Chondrocyte (in vitro differentiated cells): ENCODE data around the gene DNASE1L3. TPM values are rescaled to one million over a fixed set of nuclear protein-coding genes. Genes with fewer than 3 reads are reported as not detected.
"Not testable (repeated sequence)": the region's sequence is repeated elsewhere in the genome, so short reads cannot be mapped to it uniquely, and the experiment has no call there.

Experiments used
- DNase-seq: peaks from one replicate; pipeline ENCODE4 v3.0.0; 2021; ENCODE audit warnings: mixed read lengths, low spot score
- H3K27ac Mint-ChIP-seq: one replicate; pipeline ENCODE4 v1.8.0; 2021; ENCODE audit warnings: mild to moderate bottlenecking, moderate library complexity, mixed read lengths; ENCODE audit not compliant: unreplicated experiment
- H3K27me3 Mint-ChIP-seq: 2 replicates; pipeline ENCODE4 v1.8.0; 2021; ENCODE audit warnings: low read depth, mixed read lengths
- H3K36me3 Mint-ChIP-seq: 2 replicates; pipeline ENCODE4 v1.8.0; 2021; ENCODE audit warnings: low read depth, mixed read lengths
- H3K4me1 Mint-ChIP-seq: 2 replicates; pipeline ENCODE4 v1.8.0; 2021; ENCODE audit warnings: low read depth, mild to moderate bottlenecking, mixed read lengths
- H3K4me3 Mint-ChIP-seq: one replicate; pipeline ENCODE4 v1.8.0; 2021; ENCODE audit warnings: mild to moderate bottlenecking, moderate library complexity, mixed read lengths; ENCODE audit not compliant: unreplicated experiment
- H3K9me3 Mint-ChIP-seq: 2 replicates; pipeline ENCODE4 v1.8.0; 2021; ENCODE audit warnings: low read depth, mixed read lengths
- total RNA-seq: library from RNA; stranded (reverse); gene quantifications from 3 replicates; pipeline ENCODE4 v1.2.1, GENCODE V29; 2021
- TF ChIP-seq, protein P1 (sequence below): fragments of 200-600 bp; sonication (generic); IDR thresholded peaks from 2 replicates; pipeline ENCODE4 v1.5.0; 2021; ENCODE audit warnings: antibody characterized with exemption, mild to moderate bottlenecking, moderate library complexity

DNASE1L3 gene
- total RNA-seq, 1 donor from 2014 or later: not detected

DNA sequence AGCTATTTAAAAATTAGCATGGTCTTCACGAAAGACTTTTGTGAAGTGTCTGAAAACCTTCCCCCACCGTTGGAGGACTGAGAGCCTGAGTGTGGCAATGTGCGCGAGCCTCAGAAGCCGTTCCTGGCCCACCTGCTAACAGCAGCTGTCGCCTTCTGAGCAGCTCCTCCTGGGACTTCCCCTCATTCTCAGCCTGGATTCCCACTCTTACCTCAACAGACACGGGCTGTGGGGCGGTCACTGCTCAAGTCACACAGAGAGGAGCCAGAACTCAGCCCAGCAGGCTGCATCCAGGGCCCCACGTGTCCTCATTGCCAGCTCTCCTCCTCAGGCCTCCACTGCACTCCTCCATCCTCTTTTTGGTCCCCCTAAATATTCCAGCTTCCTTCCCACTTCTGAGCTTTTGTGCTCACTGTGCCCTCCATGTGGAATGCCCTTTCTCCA, 7.8 kb downstream of the DNASE1L3 start:
- no peaks in the 10 kb centered on the region for H3K36me3 Mint-ChIP-seq
- TF ChIP-seq, protein P1, sequence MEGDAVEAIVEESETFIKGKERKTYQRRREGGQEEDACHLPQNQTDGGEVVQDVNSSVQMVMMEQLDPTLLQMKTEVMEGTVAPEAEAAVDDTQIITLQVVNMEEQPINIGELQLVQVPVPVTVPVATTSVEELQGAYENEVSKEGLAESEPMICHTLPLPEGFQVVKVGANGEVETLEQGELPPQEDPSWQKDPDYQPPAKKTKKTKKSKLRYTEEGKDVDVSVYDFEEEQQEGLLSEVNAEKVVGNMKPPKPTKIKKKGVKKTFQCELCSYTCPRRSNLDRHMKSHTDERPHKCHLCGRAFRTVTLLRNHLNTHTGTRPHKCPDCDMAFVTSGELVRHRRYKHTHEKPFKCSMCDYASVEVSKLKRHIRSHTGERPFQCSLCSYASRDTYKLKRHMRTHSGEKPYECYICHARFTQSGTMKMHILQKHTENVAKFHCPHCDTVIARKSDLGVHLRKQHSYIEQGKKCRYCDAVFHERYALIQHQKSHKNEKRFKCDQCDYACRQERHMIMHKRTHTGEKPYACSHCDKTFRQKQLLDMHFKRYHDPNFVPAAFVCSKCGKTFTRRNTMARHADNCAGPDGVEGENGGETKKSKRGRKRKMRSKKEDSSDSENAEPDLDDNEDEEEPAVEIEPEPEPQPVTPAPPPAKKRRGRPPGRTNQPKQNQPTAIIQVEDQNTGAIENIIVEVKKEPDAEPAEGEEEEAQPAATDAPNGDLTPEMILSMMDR: no peak
- no peaks in the 10 kb centered on the region for H3K27me3 Mint-ChIP-seq
- no peak overlapping the region for H3K27ac Mint-ChIP-seq
- peaks cover 28% of the 10 kb centered on the region for H3K4me1 Mint-ChIP-seq
- no peak overlapping the region for H3K4me3 Mint-ChIP-seq
- H3K9me3 Mint-ChIP-seq: no peaks in the 10 kb centered on the region
- peak; percentile 68 for DNase-seq

- not testable (repeated sequence) for H3K4me3 Mint-ChIP-seq, H3K27me3 Mint-ChIP-seq, H3K36me3 Mint-ChIP-seq, H3K9me3 Mint-ChIP-seq, H3K27ac Mint-ChIP-seq
- DNase-seq: peak; percentile 6
- H3K4me1 Mint-ChIP-seq: peaks cover 29% of the 10 kb centered on the region
Observed at GRCh38 chr3:58201451-58201850, 9.3 kb downstream of the DNASE1L3 start.

- Mint-ChIP-seq H3K4me1 (peaks cover 29% of the 10 kb centered on the region), H3K36me3 (no peaks in the 10 kb centered on the region), H3K4me3 (no peak overlapping the region), H3K9me3 (no peaks in the 10 kb centered on the region), H3K27me3 (no peaks in the 10 kb centered on the region), H3K27ac (no peak overlapping the region)
- TF ChIP-seq, protein P1: no peak
- peak; percentile 36 for DNase-seq
Observed at GRCh38 chr3:58200846-58201355, 9.9 kb downstream of the DNASE1L3 start.

DNA sequence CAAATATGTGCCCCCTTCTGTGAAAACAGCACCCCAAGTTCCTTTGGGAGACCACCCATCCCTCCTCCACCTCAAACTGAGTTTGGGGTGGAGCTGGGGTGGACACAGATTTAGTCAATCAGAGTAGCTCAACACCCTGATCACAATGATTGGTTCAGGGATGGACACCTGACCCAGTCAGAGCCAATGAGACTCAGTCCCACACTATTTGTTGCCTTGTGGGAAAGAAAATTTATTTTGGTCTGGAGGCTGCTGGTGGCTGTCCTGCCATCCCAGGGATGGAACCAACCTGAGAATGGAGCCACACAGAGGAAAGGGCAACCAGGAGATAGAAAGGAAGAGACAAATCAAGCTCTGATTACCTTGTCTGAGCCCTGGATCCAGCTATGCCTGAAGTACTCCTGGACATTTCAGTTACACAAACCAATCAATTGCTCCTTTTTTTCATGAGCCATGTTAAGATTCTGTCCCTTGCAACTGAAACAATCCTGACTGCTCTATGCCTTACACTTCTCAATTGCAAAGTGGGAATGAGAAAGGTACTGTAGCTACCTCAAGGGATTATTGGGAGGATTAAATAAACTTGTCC, 10.6 kb downstream of the DNASE1L3 start:
- TF ChIP-seq, protein P1: no peak
- Mint-ChIP-seq H3K27ac (no peak overlapping the region), H3K36me3 (no peaks in the 10 kb centered on the region), H3K9me3 (no peaks in the 10 kb centered on the region), H3K4me3 (no peak overlapping the region), H3K4me1 (peaks cover 29% of the 10 kb centered on the region), H3K27me3 (no peaks in the 10 kb centered on the region)
- peak; percentile 9 for DNase-seq

- H3K4me1 Mint-ChIP-seq: peaks cover 29% of the 10 kb centered on the region
- H3K4me3 Mint-ChIP-seq: no peak overlapping the region
- TF ChIP-seq, protein P1: no peak
Observed at GRCh38 chr3:58198804-58199203, 12.0 kb downstream of the DNASE1L3 start.

GRCh38 chr3:58198362-58198761, 12.4 kb downstream of the DNASE1L3 start:
- H3K27ac Mint-ChIP-seq: no peak overlapping the region
- no peaks in the 10 kb centered on the region for H3K27me3 Mint-ChIP-seq
- H3K36me3 Mint-ChIP-seq: no peaks in the 10 kb centered on the region
- no peak overlapping the region for H3K4me3 Mint-ChIP-seq
- peaks cover 29% of the 10 kb centered on the region for H3K4me1 Mint-ChIP-seq
- TF ChIP-seq, protein P1: no peak
- no peaks in the 10 kb centered on the region for H3K9me3 Mint-ChIP-seq
- DNase-seq: peak; percentile 3

More at GRCh38 chr3:58198804-58199203, 12.0 kb downstream of the DNASE1L3 start:
- Mint-ChIP-seq H3K9me3 (no peaks in the 10 kb centered on the region), H3K27me3 (no peaks in the 10 kb centered on the region), H3K27ac (no peak overlapping the region), H3K36me3 (no peaks in the 10 kb centered on the region)
- DNase-seq: no peak
